Omental fat pad (tissue), 4 donors: ENCODE measurements around the gene KCNK2. TPM values are rescaled to one million over a fixed set of nuclear protein-coding genes. Genes with fewer than 3 reads are reported as not detected.

ENCODE experiments used
- ATAC-seq: fragments of 150-250 bp; one replicate; pipeline ENCODE4 v1.9.1; 2016; ENCODE audit warnings: mild to moderate bottlenecking, moderate library complexity; ENCODE audit not compliant: low FRiP score
- DNase-seq: peaks from one replicate; pipeline ENCODE4 v3.0.0-alpha.2; 2019; ENCODE audit warnings: low spot score
- CTCF ChIP-seq, 3 donors: fragments of 450-650 bp; IDR thresholded peaks; one replicate each; pipeline ENCODE4 v1.5.1; 2016 to 2017; ENCODE audit warnings: antibody characterized with exemption in 3 of 3, mild to moderate bottlenecking in 3 of 3, moderate library complexity in 2 of 3
- total RNA-seq, 4 donors: library from RNA; depleted of rRNA; stranded (reverse); fragments of >200 nt; gene quantifications; one replicate each; pipeline ENCODE4 v1.1.0, GENCODE V29; 2016

KCNK2 gene
- total RNA-seq, 4 donors from 2014 or later = 0.48 to 4.7 (median 1.3) TPM

- ATAC-seq (no peak), DNase-seq (no peak)
- TF ChIP-seq CTCF (IDR thresholded peaks at IDR 0.05) = no peak
These were observed 161.0 kb downstream of the KCNK2 start for GRCh38 chr1:215243345-215244054.

DNA sequence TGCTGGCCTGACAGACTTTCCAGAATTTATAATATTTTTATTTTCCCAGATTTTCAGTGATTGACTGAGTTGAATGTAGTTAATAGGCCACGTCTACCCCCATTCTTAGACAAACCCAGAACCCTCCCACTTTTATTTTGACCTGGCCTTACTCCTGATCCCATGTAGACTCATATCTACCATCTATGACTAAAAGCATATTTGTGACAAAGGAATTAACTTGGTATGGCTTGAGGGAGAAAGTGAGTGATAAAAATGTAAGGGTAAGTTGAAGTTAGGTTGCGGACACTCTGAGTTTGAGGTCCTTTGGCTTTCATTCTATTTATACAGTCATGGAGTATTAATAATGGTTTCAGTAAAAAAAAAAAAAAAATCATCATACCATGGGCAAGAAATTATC is 168.4 kb downstream of the KCNK2 start:
- no peak for TF ChIP-seq CTCF (IDR thresholded peaks at IDR 0.05)
- DNase-seq (no peak), ATAC-seq (no peak)

DNA sequence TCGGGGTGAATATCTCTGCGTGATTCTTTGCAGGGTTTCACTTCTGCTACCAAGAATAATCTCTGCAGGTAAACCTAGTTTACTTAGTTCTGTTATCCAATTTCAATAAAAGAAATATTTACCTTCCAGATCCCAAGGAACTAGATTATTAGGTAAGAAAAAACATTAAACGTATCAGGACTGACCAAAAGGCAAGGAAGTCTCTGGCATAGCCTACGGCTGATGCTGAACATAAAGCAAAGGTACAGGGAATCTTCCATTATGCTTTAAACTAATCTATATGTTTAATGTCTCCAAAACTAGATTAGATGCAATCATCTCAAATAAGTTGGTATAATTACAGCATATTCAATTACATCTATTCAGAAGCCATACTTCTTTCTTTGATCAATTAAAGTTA is 168.9 kb downstream of the KCNK2 start:
- ATAC-seq (no peak), DNase-seq (no peak)
- no peak for TF ChIP-seq CTCF (IDR thresholded peaks at IDR 0.05)

DNA sequence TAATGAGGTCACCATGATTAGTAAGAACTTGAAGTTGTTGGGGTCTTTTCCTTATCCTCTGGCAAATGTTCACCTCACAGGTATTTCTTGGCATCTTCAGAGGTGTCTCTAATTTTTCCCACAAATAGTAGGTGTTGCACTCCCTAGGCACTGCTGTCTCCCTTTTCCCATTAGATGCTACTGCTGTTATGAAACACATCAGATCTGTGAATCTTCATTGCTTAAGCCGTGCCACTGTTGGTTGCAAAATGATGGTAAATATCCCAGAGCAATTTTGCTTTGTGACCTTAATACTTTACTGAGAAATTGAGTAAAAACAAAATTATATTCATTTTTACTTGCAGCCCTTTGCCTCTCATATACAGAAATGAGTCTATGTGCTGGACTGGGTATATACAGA is 169.6 kb downstream of the KCNK2 start:
- DNase-seq (no peak), ATAC-seq (no peak)
- no peak for TF ChIP-seq CTCF (IDR thresholded peaks at IDR 0.05)

DNA sequence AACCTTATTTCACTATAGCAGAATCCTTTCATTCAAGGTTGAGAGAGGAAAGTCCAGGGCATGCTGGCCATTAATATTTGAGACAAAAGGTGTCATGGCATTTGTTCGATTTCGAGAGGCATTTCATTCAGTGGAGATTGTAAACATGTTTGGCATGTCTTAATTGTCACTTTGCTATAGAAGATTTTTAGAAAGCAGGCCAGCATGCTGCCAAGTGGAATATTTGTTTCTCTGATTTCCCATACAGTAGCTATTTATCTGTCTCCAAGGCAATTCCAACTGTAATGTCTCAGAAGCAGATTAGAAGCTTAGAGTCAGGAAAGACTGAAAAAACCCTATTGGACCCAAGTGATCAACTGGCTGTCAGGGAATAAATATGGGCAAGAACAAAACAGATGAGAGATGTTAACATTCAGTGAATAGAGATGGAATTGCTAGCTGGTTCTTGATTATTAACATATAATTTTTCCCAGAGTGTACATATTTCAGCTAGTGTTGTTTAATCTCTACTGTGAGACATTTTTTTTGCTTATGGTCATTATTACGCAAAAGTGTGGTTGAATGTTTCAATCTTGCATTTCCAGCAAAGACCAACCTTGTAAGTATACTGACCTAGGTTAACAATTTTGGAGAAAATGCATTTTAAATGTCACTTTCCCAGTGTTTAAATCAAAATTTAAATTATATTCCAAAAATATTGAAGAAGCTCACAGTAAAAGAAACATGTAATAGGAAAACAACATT is 174.6 kb downstream of the KCNK2 start:
- DNase-seq = no peak
- TF ChIP-seq CTCF (IDR thresholded peaks at IDR 0.05) = no peak
- ATAC-seq = no peak

DNA sequence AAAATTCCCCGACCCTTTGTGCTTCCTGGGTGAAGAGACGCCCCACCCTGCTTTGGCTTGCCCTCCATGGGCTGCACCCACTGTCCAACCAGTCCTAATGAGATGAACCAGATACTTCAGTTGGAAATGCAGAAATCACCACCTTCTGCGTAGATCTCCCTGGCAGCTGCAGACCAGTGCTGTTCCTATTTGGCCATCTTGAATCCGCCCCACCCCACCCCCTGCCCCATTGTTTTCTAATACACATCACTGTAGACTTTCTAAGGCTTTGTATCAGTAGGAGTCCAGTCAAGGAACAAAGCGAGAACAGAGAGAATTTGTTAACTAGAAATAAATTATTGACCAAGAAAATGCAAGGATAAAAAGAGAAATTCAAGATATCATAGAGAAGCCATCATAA is 178.2 kb downstream of the KCNK2 start:
- no peak for TF ChIP-seq CTCF (IDR thresholded peaks at IDR 0.05)
- ATAC-seq (no peak), DNase-seq (no peak)

DNA sequence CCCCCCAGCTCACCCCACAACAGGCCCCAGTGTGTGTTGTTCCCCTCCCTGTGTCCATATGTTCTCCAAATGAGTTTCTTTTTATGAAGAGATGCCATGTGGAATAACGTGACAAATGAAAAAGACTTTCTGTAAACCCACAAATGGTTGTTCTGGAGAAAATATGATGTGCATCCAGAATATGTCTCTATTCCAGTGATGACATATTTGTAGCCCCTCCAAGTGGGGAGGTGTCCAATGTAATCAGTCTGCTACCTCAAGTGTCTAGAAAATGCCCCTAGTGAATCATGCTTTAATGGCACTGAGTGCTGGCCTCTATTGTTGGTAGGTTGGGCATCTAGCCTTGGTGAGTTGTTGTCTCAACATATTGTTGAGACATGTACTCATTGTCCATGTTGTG is 179.6 kb downstream of the KCNK2 start:
- ATAC-seq = no peak
- no peak for TF ChIP-seq CTCF (IDR thresholded peaks at IDR 0.05)

More for the DNA sequence above, 179.6 kb downstream of the KCNK2 start:
- DNase-seq = no peak
